GM21576 (cell line): ENCODE data around the gene AVPI1.

Experiments
- ATAC-seq: cut with Tn5 transposase; IDR thresholded peaks from one replicate; pipeline ENCODE4 v1.9.1; 2021; ENCODE audit warnings: mild to moderate bottlenecking, moderate library complexity; ENCODE audit not compliant: unreplicated experiment

Gene AVPI1

DNA sequence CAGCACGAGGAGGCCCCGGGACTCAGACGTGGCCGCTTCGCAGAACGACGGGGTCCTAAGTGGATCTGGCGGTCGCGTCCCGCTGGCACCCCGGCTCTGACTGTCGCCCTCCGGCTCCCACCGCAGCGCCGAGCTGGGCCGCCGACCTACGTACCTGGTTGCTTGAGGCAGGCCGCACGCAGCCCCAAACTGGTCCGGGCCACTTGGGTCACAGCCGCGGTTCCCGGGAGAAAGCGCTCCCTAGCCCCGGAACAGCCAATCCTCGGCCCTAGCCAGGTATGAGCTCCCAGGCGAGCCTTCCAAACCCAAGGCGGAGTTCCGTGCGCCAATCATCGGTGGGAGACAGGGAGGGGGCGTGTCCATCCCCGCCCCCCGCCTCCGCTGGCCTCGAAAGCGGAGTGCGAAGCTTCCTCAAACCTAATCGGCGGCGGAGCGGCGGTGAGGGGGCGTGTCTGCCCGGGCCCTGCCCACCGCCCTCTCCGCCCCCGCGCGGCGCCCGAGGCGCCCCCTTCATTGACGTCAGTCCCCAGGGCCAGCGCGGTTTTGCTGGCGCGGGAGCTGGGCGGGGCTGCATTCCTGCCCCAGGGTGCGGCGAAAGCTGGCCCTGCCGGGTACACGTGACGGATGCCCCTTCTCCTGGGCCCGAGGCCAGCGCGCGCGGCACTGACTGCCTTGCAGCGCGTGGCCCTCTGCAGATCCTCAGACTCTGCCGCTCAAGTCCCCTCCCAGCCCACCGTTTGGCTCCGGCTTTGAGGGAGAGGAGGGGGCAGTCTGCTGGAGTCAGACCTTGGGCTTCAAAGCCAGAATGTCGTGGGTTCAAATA lies at the start of gene AVPI1:
AVPI1 (minus strand) TSS at position 280 of the 823 bp plus-strand sequence. CDS start 7,336 bp downstream, outside the sequence.
- peak; percentile 87 for ATAC-seq

DNA sequence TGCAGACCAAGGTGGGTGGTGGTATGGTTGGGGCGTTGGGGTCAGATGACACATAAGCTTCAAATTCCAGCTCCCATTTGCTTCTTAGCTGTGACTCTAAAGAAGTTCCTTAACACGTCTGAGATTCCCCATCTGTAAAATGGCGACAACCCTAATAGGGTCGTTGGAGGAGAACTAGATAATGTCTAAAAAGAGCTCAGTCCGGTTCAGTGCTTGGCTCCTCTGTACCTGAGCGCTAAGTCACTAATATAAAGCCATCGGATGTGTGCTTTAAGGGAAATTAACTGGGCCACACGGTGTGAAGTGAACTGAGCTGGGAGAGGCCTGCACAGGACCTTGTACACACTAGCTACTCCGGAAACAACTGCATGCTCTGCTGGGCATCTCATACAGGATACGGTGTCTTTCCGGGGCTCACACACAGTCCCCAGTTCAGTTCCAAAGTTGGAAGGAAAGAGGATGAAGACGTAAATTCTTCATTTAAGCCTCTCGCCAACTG lies 49.4 kb upstream of the AVPI1 start:
- peak; percentile 9 for ATAC-seq

DNA sequence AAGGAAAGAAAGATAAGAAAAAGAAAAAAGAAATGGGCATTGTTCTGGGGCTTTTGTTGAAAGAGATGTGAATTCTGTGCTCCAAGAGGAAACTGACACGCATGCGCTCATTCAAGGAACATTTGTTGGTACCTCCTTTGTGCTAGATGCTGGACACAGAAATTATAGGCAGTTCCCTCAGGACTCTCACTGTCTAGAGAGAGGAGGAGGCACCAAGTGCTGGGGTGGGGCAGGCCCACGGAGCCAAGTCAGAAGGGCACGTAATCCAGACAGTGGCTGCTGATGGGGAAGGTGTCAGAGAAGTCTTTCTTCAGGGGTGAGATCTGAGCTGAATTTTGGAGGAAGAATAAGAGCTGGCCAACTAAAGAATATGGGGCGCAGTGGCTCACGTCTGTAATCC lies 47.0 kb upstream of the AVPI1 start:
- ATAC-seq, result no peak

DNA sequence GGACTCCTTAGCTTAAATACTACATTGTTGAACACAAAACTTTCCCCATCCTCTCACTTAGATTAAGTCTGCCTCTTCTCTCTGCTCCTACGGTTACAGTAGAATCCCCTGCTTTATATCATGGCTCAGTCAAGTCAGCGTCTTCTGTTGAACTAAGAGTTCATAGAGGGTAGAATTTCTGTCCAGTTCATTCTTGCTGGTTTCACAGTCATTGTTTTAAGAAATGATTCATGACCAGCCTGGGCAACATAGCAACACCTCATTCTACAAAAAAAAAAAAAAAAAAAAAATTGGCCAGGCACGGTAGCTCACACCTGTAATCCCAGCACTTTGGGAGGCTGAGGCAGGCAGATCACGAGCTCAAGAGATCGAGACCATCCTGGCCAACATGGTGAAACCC lies 46.2 kb upstream of the AVPI1 start:
- no peak for ATAC-seq

- no peak for ATAC-seq
These were observed 45.0 kb upstream of the AVPI1 start for GRCh38 chr10:97732052-97732359.

DNA sequence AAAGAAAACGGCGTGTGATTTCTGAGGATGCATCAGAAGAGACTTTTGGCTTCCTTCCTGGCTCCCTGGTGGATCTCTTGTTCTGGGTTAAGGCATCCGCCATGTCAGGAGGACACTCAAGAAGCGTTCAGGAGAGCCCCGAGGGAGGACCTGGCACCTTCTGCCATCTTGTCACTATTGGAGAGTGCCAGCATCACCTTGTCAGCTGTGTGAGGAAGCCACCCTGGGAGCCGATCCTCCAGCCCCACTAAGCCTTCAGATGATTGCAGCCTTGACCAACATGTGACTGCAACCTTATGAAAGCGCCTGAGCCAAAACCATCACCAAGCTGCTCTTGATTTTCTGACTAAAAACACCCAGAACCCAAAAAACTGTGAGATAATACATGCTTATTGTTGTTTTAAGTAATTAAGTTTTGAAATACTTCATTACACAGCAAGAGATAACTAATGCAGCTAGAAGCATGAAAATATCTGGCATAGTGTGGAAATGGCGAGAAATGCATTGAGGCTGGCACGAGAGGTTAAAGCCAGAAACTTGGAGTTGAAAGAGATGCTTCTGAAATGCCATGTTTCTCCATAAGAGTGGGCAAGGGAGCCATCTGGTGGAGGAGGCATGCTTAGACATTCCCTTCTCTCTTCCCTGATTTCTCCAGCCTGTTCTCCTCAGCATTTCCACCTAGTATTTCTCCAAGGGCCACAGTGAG lies 44.5 kb upstream of the AVPI1 start:
- ATAC-seq, result no peak

DNA sequence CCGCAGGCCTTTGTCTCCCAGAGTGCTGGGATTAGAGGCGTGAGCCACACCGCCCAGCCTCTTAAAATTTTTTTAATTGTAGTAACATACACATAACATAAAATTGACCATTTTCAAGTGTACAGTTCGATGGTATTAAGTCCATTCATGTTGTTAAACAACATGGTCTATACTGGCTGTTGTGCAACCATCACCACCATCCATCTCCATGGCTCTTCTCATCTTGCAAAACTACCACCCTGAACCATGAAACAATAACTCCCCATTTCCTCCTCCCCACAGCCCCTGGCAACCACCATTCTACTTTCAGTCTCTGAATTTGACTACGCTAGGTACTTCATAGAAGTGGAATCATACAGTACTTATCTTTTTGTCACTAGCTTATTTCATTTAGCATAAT lies 42.0 kb upstream of the AVPI1 start:
- ATAC-seq, result no peak

DNA sequence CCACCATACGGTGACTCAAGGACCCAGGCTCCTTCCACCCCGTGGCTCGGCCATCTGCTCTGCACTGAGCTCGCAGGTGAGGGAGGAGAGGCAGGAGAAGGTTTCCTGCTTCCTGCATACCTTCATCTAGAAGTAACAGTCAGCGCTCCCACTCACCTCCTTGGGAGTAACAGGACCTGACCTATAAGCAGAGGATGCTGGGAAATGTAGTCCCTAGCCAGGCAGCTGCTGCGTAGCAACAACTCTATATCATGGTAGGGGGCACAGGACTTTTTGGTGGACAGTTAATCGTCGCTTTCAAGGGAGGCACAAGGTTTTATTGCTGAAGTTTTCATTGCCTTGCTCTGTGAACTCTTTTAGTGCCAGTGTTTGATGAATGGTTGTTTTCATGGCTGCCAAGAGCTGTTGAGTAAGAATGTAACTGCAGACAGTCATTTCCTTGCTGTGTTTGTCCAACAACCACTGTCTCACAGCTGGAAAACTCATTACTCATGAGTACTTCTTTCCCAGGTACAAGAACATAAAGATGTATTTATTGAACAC lies 39.7 kb upstream of the AVPI1 start:
- ATAC-seq, result no peak

DNA sequence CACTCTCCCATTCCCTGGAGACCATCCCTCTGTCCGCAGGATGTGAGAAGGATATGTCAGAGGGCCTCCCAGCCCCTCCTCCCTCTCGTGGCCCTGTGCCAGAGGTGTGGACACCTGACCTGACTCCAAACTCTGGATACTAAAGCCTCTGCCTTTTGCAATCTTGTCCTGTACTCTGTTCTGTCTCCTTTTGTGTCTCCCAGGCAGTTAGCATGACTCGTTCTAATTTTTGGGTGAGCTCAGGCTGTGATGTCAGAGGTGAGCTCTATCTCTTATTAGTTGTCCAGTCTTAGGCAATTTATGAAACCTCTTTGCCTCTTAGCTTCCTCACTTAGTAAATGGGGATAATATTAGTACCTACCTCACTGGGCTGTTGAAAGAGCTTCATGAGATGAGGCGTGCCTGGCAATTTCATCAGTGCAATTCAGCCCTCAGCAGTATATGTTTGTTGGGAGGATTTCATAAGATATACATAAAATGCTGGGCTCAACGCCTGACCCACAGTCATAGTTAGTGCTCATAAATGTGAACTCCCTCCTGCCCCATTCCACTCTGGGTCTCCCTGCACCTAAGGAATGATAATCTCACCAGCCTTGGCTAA lies 37.4 kb upstream of the AVPI1 start:
- no peak for ATAC-seq

- no peak for ATAC-seq
These were observed 36.0 kb upstream of the AVPI1 start for GRCh38 chr10:97723001-97723400.

- no peak for ATAC-seq
These were observed 35.1 kb upstream of the AVPI1 start for GRCh38 chr10:97721871-97722780.

DNA sequence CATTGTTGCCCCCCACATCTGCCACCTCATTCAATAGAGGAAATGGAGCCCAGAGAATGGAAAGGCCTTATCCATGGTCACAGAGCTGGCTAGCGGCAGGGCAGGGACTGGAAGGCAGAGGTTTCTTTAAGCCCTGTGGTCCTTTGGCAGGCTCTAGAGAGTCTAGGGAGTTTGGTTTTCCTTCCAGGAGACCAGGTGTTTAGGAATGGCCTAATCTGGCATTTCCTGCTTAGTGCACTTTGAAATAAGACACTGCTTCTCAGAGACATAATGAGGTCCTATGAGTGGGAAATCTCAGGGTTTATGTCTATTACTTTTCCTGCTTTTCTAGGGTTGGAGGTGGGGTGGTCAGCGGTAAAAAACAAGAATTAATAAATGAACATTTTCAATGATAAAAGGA lies 32.6 kb upstream of the AVPI1 start:
- ATAC-seq, result no peak

DNA sequence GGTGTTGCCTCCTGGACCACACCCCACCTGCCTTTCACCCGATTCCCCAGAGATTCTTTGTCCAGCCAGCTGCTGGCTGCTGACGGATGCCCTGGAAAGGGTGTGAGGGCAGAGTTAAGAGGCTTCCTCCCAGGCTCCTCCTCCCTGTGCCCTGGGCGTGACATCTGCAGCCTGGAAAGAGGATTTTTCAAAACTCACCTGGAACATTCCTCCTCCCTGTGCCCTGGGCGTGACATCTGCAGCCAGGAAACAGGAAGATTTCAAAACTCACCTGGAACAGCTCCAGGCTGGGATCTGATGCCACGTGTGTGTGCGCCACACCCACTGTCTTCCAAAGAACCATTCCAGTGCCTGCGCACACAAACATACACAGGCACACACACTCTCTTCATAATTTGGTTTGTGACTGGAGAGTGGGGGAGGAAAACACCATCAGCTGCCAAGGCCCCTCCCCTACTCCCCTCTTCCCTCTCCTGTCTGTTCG lies 31.7 kb upstream of the AVPI1 start:
- ATAC-seq, result no peak

GRCh38 chr10:97718178-97718577 lies 31.1 kb upstream of the AVPI1 start:
- ATAC-seq, result no peak

GRCh38 chr10:97717627-97718026 lies 30.6 kb upstream of the AVPI1 start:
- ATAC-seq, result no peak

DNA sequence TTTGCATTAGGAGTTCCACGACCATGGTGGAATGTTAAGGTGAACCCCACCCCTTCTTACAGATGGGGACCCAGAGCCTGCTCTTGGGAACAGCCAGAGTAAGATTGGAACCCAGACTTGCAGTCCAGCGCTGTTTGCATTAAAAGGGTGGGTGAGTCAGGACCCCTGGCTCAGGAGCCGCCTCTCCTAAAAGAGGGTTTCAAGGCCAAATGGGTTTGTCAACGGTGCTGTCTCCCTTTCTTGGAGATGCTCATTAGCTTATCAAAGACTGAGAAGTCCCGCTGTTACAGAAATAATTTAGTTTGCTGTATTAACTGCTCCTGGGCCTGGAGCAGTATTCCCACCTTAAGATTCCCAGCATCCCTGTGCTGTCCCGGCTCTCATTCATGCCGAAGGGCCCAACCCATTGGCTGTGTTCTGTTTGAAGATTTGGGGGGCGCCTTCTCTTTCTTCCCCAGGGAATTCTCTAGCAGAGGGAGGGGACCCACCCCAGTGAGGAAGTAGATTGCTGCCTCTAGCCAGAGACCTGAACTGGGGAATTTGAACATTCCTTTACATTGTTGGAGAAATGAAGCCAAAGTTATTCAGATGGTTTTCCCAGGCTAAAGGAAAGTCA lies 28.3 kb upstream of the AVPI1 start:
- no peak for ATAC-seq

DNA sequence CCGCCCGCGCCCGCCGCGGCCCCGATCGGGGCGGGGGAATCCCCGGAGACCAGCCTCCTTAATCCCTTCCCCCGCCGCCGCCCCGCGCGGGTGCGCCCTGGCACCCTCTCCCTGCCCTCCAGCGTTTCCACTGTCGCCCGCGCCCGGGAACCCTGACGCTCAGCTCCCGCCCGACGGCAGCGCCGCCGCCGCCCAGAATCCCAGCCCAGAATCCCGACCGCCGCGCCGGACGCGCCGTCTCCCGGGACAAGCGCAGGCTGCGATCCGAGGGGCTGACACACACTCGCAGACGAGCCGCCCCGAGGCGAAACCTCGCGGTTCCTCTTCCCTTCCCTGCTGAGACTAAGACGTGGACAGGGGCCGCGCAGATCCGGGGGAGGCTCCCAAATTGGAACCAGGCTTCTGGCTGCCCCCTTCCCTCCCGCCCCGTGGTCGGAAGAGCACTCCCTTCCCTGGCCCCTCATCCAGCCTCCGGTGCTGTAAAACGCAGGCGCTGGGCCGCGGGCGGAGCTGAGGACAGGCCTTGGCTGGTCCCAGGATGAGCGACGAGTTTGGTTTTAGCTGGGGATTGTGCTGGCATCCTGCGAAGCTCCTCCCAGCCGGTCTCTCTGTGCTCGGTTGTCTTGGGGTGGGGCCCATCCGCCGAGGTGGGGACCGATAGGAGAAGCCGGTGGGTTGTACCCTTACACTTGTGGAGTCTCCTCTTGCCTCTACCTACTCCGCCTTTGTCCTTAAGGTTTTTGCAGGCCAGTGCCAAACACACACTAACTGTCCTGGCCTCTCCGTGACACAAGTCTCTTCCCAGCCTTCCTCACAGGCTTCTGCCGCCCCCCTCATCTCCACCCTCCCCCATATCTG lies 27.6 kb upstream of the AVPI1 start:
- peak; percentile 32 for ATAC-seq

DNA sequence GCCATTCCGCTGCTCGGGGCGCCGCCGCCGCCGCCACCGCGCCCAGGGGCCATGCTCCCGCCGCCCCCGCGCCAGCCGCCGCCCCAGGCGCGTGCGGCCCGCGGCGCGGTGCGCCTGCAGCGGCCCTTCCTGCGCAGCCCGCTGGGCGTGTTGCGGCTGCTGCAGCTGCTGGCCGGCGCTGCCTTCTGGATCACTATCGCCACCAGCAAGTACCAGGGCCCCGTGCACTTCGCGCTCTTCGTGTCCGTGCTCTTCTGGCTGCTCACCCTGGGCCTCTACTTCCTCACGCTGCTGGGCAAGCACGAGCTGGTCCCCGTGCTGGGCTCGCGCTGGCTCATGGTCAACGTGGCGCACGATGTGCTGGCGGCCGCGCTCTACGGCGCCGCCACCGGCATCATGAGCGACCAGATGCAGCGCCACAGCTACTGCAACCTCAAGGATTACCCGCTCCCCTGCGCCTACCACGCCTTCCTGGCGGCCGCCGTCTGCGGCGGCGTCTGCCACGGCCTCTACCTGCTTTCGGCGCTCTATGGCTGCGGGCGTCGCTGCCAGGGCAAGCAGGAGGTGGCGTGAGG lies 26.9 kb upstream of the AVPI1 start:
- peak; percentile 81 for ATAC-seq

DNA sequence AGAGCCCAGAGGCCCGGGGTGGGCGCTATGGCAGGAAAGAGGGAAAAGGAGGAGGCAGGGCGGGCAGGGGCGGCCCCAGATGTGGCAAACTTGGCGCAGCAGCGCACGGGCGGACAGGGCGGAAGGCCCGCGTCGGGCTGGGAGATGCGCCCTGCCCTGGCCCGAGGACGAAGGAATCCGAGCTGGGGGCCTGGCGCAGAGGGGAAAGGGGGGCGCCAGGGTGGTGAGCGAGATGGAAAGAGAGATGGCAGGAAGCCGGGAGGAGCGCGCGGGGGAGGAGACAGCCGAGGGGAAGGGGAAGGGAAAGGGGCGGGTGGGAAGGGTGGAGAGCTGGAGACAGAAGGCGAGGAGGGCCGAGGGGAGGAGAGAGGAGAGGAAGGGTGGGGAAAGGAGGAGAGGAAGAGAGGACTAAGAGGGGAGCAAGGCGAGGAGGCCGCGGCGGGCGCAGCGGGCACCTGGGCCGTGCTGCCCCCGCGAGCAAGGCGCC lies 26.3 kb upstream of the AVPI1 start, which contains the start of gene MARVELD1:
MARVELD1 (plus strand) TSS at position 392 of the 487 bp plus-strand sequence. CDS start 147 bp downstream, outside the sequence.
- no peak for ATAC-seq
